GM23248 (cell line): Measurements from ENCODE around the gene PSAP.
"Not testable (repeated sequence)": the region's sequence is repeated elsewhere in the genome, so short reads cannot be mapped to it uniquely, and the experiment has no call there.

Source experiments
- EZH2 ChIP-seq: fragments of 200-600 bp; sonication (generic); IDR thresholded peaks from 2 replicates; pipeline ENCODE4 v1.6.1; 2018; ENCODE audit warnings: antibody characterized with exemption, mild to moderate bottlenecking; ENCODE audit not compliant: insufficient read depth, poor library complexity, severe bottlenecking
- EZH2phosphoT487 ChIP-seq: fragments of 200-600 bp; sonication (generic); IDR thresholded peaks from 2 replicates; pipeline ENCODE4 v1.6.1; 2018; ENCODE audit warnings: antibody characterized with exemption, moderate library complexity, mild to moderate bottlenecking, low read depth; ENCODE audit not compliant: insufficient read depth

DNA sequence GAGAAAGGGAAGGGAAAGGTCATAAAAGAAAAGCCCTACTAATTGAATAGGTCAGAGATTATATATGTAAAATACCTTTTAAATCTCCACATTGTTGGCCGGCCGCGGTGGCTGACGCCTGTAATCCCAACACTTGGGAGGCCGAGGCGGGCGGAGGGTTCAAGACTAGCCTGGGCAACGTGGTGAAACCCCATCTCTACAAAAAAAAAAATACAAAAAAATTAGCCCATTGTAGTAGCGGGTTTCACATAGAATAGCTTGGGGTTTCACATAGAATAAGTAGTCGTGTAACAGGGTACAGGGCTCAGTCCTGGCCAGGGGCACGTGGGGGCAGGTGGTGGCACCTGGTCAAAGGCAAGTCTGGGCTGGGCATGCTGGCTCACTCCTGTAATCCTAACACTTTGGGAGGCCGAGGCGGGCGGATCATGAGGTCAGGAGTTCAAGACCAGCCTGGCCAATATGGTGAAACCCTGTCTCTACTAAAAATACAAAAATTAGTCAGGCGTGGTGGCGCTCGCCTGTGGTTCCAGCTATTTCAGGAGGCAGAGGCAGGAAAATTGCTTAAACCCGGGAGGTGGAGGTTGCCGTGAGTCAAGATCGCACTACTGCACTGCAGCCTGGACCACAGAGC, 529 bp upstream of the PSAP start:
- not testable (repeated sequence) for TF ChIP-seq EZH2, EZH2phosphoT487
